ENCODE data around the gene DNAH14.
"Not testable (repeated sequence)": the region's sequence is repeated elsewhere in the genome, so short reads cannot be mapped to it uniquely, and the experiment has no call there.

The DNAH14 gene

DNA sequence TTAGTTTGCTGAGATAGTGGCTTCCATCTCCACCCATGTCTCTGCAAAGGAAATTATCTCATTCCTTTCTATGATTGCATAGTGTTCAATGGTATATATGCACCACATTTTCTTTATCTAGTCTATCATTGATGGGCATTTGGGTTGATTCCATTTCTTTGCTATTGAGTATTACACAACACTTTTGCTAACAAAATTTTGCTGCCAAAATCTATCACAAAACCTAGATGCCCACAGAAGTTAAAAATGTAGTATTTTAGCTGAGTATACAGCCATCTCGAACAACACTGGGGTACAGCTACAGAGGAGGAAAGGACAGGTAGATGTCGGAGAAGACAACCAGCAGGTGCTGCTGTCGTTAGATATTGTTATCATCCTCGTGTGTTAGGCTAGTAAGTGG lies 430.6 kb downstream of the DNAH14 start:
- no peak for DNase-seq

DNA sequence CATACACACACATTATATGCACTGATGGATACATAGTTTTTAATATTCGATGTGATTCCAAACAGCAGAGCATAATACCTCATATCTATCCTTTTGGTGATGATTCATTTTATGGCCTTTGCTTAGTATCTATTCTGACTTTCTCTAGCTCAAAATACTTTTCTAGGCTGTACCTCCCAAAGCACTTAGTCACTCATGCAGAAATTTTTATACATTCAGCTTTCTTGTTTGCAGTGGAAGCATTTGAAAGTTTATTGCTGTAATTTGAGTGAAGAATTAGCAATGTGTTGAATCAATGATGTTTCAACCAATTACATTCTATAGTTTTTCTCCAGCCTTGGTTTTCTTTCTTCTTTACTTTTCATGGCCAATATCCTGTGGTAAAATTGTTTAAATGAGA lies 431.7 kb downstream of the DNAH14 start:
- DNase-seq, result no peak

DNA sequence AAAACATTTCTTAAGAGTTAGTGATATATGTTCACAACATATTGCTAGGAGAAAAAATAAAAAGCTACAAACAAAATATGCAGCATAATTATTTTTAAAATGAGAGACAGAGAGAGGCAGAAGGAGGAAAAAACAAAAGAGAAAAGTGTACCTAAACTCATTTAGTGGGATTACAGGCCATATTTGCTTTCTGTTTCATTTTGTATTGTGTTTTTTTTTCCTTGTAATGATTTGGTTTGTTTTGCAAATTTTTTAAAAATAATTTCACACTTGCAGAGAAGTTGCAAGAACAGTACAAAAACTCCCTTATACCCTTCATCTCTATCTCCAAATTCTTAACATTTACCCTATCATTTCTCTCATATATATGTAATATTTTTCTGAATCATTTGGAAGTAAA lies 433.3 kb downstream of the DNAH14 start:
- no peak for DNase-seq

DNA sequence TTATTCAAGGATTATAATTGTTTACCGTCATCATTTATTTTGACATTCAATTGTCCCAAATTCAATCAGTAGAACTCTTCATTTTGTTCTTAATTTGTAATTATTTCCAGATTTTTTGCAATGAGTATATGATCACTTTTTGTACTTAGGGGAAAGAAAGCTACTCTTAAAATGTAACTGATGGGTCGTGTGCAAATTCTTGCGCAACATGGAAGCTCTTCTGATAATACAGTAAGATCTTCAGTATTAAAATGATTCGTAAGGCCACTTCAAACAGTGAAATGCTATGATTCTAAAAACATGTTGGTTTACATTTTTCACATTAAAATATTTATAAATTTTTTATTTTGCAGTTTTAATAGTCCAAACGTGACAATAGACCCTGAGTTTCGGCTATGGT lies 435.0 kb downstream of the DNAH14 start:
- no peak for DNase-seq

DNA sequence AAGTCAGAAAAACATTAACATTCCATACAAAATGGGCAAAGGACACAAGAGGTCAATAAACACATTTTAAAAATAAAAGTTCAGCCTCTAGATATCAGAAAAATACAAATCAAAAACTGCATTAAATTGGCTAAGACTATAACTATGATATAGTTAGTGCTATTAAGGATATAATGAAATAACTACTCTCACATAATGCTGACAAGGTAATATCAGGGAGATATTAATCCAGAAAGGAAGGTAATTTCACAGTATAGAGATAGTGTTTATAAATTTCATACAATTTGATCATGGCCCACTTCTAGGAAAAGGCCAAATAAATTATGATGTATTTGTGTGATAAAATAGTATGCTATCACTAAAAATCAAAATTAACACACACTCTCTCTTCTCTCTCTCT lies 436.5 kb downstream of the DNAH14 start:
- no peak for DNase-seq

DNA sequence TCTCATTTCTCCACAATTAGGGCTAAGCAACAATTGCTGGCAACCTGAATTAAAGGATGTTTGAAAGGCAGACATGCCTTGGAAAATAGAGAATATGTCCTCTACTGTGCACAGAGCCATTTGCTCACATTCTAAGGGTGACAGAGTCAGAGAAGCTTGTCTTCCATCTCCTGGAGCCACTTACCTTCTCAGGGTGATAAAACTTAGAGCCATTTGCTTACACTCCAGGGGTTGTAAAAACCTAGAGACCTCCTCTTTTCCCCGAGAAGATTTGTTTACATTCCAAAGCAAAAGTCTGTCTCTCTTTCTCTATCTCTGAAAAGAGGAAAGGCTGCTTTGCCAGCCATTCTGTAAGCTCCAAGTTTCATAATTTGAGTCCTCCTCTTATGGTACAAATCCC lies 437.1 kb downstream of the DNAH14 start:
- DNase-seq, result no peak

DNA sequence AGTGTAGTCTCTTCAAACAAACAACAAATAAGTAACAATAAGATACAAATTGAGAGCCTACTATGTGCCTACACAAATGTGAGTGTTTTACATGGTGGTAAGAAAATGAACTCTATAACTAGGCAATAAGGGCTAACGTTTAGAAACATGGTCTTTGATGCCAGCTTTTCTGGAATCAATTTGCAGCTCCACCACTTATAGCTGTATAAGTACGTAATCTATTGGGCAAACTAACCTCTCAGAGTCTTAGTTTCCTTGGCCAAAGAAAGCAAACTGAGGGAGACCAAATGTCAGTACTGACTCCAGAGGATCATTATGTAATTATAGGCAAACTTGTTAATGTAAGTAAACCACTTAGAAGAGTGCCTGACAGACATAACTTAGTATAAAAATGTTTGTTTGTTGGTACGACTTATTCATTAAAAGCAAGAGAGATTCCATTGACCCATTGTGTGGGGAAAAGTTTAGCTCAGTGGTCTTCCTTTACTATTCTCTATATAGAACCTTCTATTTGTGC lies 438.6 kb downstream of the DNAH14 start:
- DNase-seq, result no peak

DNA sequence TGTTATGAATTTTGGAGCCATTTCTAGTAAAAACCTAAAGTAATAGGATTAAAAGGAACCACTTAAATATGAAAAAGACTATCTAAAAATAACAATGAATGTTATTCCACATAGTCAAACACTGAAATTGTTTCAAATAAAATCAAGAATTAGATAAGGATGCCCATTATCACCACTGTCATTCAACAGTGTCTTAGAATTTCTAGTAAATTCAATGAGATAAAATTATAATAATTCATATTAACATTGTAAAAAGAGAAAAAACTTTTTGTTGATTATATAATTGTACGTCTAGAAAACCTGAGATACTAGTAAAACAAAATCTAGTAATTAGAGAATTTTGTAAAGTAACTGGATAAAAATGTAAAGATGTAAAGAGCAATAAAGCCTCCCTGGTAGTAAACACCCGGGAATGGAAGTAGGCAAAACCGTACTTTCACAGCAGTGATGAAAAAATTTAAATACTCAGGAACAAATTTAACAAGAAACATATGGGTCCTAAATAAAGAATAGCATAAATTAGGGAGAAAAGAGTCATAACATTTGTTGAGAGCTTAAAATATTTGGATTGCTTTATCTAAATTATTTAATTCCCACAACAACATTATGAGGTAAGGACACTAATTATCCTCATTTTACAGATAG lies 442.0 kb downstream of the DNAH14 start:
- no peak for DNase-seq

DNA sequence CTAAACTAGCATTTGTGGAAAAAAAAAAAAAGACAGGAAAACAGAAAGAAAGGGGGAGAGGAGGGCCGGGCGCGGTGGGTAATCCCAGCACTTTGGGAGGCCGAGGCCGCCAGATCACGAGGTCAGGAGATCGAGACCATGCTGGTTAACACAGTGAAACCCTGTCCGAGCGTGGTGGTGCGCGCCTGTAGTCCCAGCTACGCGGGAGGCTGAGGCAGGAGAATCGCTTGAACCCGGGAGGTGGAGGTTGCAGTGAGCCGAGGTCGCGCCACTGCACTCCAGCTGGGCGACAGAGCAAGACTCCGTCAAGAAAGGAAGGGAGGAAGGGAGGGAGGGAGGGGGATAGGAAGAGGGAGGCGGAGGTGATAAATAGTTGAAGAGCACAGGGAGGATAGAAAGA lies 443.7 kb downstream of the DNAH14 start:
- no peak for DNase-seq

DNA sequence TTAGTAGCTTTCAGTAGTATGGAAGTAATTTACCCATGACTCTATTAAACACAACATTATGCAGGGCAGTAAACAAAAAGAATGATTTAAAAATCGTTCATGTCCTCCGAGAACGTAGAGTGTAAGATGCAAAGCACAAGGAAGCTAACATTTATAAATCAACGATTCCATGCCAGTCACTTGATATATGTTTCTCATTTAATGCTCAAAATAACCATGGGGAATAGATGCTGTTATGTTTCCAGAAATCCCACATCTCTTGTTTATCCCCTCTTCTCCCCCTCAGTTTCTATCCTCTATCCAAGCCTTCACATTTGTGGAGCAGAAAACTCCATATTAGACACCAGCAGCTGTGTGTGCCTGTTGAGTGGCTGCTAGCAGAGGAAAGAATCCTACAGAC lies 445.5 kb downstream of the DNAH14 start:
- DNase-seq, result no peak

DNA sequence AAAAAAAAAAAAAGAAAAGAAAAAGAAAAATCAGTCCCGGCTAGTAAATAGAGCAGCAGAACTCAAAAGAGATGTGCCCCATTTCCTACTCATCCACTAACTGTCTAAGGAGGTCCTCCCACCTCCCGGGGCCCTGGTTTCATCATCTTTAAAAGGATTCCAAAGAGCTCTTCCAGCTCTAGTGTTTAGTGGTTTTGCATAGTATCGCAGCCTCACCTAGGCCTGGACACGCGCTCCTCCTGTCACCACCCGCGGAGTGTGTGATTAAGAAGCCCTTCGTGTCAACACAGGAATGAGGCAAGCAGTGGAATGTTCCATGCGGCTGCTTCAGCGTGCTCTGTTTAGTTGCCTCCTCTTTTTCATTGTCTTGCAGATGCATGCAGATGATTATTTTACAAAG lies 449.4 kb downstream of the DNAH14 start:
- DNase-seq, result no peak

DNA sequence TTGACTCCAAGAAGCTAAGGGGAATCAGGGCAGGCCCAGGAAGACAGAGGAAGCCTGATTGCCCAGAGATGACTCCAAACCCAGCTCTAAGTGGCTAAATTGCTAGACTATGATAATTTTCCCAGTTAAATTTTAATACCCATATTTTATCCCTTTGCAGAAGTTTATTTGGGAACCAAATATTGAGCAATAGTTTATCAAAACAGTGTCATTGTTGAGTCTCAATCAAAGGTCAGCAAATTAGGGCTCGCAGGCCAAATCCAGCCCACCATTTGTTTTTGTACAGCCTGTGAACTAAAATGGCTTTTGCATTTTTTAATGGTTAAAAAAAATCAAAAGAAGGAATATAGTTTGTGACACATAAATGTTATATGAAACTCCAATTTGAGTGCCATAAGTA lies 451.2 kb downstream of the DNAH14 start:
- DNase-seq, result no peak

DNA sequence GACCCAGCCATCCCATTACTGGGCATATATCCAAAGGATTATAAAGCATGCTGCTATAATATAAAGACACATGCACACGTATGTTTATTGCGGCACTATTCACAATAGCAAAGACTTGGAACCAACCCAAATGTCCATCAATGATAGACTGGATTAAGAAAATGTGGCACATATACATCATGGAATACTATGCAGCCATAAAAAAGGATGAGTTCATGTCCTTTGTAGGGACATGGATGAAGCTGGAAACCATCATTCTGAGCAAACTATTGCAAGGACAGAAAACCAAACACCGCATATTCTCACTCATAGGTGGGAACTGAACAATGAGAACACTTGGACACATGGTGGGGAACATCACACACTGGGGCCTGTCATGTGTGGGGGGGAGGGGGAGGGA lies 457.4 kb downstream of the DNAH14 start:
- not testable (repeated sequence) for DNase-seq

DNA sequence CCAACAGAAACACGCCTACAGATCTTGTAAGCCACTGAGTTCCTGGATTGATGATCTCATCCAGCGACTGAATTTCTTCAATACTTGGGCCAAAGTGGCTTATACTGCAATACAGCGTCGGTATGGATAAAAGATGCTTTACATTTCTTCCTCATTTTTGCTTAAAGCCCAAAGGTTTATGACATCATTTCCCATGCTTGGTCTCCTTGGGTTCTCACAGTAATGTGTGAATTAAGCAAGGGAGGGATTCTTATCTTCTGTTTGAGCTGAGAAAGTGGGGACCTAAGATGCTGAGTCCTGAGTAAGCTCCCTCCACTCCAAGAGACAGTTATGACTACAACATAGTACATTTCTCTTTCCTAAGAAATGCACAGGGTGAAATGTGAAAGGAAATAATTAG lies 458.9 kb downstream of the DNAH14 start:
- no peak for DNase-seq

DNA sequence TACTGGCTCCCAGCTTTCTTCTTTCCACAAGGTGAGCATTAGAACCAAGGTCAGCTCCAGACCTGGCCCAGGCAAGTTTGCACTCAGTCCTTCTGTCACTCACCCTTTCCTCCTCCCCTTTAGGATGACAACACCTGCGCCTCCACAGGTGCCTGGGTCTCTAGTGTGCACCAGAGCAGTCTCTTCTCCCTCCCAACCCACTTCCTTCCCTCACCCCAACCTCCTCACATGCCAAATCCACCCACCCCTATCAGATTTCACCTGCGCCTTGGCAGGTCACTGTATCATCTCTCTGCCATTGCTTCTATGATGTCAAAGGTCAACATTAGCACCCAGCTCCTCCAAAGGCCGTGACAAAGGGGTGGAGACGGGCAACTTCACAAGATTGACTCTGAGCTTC lies 460.4 kb downstream of the DNAH14 start:
- DNase-seq, result no peak

DNA sequence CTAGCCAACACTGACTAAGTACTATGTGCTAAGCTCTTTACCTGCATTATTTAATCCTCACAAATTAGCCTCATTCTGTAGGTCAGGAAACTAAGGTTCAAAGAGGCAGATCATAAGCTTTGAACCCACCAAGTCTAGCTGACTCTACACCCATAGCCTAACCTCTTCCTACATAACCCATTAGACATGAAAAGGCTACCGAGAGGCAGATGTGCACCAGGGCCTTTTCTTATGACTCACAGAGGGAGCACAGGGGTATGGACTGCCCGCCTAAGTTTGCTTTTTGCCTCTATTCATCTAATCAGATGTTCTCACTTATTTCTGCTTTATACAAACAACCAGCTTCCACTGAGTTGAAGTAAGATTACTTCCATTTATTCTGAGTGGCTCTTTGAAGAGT lies 466.9 kb downstream of the DNAH14 start:
- DNase-seq, result no peak

DNA sequence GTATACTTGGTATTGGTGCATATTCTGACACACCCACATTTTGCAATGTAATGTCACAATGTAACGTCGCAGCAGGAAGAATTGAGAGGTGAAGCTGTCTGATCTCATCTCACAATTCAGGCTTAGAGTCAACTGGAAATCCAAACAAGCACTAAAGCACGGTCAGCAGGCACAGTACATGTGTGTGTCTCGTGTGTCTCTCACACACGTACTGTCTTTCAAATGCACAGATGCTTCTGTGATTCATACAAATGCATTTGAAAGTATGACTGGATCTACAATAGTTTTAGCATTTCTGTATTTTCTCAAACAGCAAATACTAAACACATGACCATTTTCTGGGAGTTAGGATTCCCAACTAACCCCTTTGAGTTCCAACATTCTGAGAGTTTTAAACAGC lies 471.5 kb downstream of the DNAH14 start:
- no peak for DNase-seq

DNA sequence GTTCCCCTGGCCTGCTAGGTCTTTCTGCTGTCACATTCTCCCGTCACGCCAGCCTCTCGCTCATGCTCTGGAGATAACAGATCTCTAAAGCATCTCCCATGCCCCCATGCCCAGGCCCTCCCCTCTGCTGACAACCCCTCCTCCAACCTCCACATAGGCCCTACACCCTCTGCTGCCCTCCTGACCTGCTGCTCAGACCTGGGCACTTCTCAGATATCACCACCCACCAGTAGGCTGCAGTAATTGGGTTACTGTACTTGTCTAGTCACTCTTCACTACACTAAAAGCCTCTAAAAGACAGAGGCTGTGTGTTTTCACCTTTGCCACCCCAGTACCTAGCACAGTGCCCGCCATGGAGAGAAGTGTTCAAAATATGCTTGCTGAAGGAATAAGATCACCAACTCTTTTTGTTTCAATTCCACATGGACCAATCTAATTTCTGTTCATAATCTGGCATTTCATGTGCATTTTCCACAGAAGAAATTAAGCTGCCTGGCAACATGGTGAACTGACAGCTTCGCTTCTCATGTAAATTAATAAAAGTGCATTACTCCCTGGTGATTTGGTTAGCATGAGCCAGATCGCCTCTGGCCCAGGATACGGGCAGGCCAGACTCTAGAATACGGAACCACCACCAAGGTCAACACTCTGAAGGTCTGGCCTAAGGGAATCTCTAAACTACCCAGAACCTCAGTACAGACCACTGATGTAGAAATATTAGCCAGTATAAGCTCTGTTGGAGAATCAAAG lies 477.7 kb downstream of the DNAH14 start:
- no peak for DNase-seq

DNA sequence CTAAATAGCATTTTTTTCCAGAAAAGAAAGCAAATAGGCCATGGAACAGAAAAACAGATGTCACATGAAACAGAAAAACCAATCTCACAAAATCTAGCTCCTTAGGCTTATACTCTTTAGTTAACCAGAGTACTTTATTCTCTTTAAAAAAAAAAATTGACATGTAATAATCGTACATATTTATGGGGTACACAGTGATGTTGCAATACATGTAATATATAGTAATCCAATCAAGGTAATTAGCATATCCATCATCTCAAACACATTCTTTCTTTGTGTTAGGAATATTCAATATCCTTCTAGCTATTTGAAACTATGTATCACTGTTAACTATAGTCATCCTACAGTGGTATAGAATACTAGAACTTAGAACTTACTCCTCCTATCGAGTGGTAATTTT lies 478.3 kb downstream of the DNAH14 start:
- DNase-seq, result no peak

DNA sequence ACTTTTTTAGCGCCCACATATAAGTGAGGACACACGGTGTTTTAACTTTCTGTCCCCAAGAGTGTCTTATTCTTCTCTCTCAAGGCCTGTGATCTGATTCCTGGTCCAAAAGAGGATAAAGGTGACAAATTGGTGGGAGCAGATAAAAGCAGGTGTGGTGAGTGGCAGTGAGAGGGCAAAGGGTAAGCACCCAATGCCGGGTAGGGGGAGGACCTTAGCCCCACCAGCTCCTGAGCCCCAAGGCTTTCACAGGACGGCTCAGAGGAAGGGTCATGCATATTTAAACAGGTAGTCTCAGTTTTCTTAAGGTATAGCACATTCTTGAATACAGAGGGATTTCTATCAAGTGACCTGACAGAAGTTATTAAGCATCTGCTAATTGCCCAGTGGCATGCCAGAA lies 478.8 kb downstream of the DNAH14 start:
- DNase-seq, result no peak

DNA sequence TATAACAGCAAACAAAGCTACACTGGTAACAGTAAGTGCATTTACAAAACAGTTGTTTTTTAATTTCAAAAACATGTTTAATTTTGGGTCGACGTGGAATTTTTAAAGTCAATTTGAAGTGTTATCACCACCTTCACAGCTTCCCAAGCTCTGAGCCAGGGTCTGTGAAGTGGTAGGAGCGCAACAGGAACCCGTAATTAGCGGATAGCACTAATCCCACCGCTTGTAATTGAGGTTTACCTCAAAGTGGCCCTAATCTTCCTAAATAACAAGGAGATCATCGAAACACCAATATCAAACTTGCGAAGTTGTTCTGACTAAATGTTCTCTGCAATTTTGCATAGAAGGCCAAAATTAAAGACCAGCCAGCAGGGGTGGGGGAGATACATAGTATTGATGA lies 479.6 kb downstream of the DNAH14 start:
- no peak for DNase-seq

DNA sequence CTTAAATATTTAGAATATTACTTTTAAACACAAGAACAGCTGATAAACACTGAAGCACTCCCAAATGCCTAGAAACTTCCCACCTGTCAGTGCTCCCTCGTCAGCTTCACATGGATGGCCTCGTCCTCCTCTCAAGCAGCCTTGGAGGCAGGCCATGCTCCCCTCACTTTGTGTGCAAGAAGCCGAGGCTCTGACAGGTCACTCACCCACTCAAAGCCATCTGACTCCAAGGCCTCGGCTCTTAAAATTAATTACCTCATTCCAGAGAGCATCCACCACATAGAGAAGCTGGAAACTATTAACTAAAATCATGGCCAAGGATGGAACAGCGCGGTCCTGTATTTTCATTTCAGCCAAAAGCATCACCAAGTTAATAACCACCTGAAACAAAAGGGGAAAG lies 480.6 kb downstream of the DNAH14 start:
- no peak for DNase-seq

DNA sequence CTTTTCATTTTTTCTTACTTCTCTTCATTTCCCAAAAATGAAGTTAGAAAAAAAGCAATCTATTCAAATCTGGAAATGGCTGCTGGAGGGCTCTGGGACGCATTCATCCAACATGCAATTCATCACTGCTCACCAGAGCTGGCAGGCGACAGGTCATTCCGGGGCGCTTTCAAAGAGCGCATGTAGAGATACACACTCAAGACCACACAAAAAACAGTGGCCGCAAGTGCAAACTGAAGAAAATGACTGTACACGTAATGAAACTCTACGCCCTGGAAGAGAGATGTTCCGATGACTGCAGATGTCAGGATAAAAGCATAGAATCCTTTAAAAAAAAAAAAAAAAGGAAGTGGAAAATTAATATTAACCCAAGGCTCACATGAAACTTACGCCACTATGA lies 482.8 kb downstream of the DNAH14 start:
- DNase-seq, result no peak

DNA sequence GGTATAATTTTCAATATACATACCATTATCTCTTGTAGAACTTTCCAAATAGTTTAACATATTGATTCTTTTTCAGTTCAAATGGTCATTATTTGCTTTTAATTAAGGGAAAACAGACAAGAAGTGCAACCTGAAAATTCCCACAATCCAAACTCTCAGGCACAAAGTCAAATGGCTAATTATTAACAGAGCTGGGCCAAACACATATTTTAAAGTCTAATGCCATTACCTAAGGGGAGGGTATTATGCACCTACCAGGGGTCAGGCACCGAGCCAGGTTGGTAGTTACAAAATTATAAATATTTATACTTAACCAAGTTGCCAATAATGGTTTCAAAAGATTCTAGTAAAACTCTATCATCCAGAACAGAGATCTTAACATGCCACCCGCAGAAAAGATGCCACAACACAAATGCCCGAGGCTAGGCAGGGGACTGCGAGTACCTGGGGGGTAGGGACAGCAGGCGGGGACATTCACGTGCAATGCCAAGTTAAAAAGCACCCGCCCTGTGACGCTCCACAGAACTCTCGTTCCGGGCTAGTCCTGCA lies 483.4 kb downstream of the DNAH14 start:
- no peak for DNase-seq
